TTC549 (cell line): ENCODE results near the gene ATP5MC2.
"Not testable (repeated sequence)": the region's sequence is repeated elsewhere in the genome, so short reads cannot be mapped to it uniquely, and the experiment has no call there.

Experiments used
- FAIRE-seq: peaks from 2 replicates; lab custom pipeline; 2012; peaks lifted over from hg19 to GRCh38; lab: Jason Lieb, UNC

ATP5MC2 gene

GRCh38 chr12:53694756-53695151, 18.9 kb upstream of the ATP5MC2 start:
- FAIRE-seq: no peak

- FAIRE-seq: no peak
These were observed 12.3 kb upstream of the ATP5MC2 start for GRCh38 chr12:53688134-53688533.

GRCh38 chr12:53686436-53686835, 10.6 kb upstream of the ATP5MC2 start:
- FAIRE-seq: no peak

GRCh38 chr12:53684654-53685220, 8.9 kb upstream of the ATP5MC2 start:
- no peak for FAIRE-seq

- no peak for FAIRE-seq
These were observed 8.1 kb upstream of the ATP5MC2 start for GRCh38 chr12:53683983-53684382.

GRCh38 chr12:53683494-53683893, 7.6 kb upstream of the ATP5MC2 start:
- FAIRE-seq: no peak

GRCh38 chr12:53680061-53680460, 4.2 kb upstream of the ATP5MC2 start:
- FAIRE-seq: not testable (repeated sequence)

- no peak for FAIRE-seq
These were observed 1.9 kb upstream of the ATP5MC2 start for GRCh38 chr12:53677800-53678148.

- FAIRE-seq: no peak
These were observed 1.3 kb upstream of the ATP5MC2 start for GRCh38 chr12:53677016-53677799.

- FAIRE-seq: no peak
These were observed 753 bp upstream of the ATP5MC2 start for GRCh38 chr12:53676656-53677015.

GRCh38 chr12:53674977-53675700, 744 bp downstream of the ATP5MC2 start:
- FAIRE-seq: no peak

GRCh38 chr12:53670971-53671370, 4.9 kb downstream of the ATP5MC2 start:
- no peak for FAIRE-seq

GRCh38 chr12:53670308-53670707, 5.6 kb downstream of the ATP5MC2 start:
- FAIRE-seq: no peak

- no peak for FAIRE-seq
These were observed 8.8 kb downstream of the ATP5MC2 start for GRCh38 chr12:53667080-53667479.

GRCh38 chr12:53664936-53665335, 10.9 kb downstream of the ATP5MC2 start:
- no peak for FAIRE-seq

- FAIRE-seq: no peak
These were observed 11.7 kb downstream of the ATP5MC2 start for GRCh38 chr12:53664191-53664590.

GRCh38 chr12:53660041-53660440, 15.8 kb downstream of the ATP5MC2 start:
- no peak for FAIRE-seq

- FAIRE-seq: no peak
These were observed 16.3 kb downstream of the ATP5MC2 start for GRCh38 chr12:53659571-53659981.

GRCh38 chr12:53659011-53659551, 16.8 kb downstream of the ATP5MC2 start:
- FAIRE-seq: no peak

GRCh38 chr12:53657041-53657440, 18.8 kb downstream of the ATP5MC2 start:
- FAIRE-seq: no peak

GRCh38 chr12:53653595-53653994, 22.3 kb downstream of the ATP5MC2 start:
- no peak for FAIRE-seq

- FAIRE-seq: no peak
These were observed 23.5 kb downstream of the ATP5MC2 start for GRCh38 chr12:53652366-53652765.

GRCh38 chr12:53651737-53652136, 24.1 kb downstream of the ATP5MC2 start:
- no peak for FAIRE-seq
